ENCODE data around the gene EMID1. TPM values are rescaled to one million over a fixed set of nuclear protein-coding genes. Genes with fewer than 3 reads are reported as not detected.

Gene EMID1
- total RNA-seq, 1 experiment from 2014 or later, result 0.26 TPM

DNA sequence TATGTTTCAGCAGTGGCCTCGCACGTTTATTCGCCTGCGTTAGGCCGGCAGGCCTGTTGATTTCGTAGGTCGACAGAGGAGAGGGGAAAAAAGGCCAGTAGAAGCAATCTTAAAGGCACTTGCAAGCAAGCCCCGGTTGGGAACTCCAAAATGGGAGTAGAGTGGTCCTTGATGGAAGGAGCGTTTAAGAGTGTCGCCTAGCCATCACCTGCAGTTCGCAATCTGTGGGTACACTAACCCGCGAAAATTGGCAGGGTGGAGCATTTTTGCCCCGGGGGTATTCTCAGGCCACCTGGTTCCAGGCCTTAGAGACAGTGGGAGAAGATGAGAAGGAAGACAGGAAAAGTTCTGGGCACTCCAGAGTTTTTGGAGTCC, 63.5 kb downstream of the EMID1 start:
- Histone ChIP-seq H3K4me1 (ENCODE audit: low read length) (peaks cover 38% of the 10 kb centered on the region), H3K79me2 (ENCODE audit: low read length) (peaks cover 83% of the 10 kb centered on the region), H3K4me2 (ENCODE audit: low read depth, low read length, poor library complexity, severe bottlenecking) (peak overlapping the region; percentile 90), H4K20me1 (ENCODE audit: insufficient read depth, low read depth, low read length) (peaks cover 53% of the 10 kb centered on the region), H3K9me3 (ENCODE audit: low read length) (no peaks in the 10 kb centered on the region), H3K4me3 (ENCODE audit: low read length) (peak overlapping the region; percentile 93), H2AFZ (ENCODE audit: low read length) (no peak overlapping the region), H3K36me3 (ENCODE audit: insufficient read depth, low read length) (peaks cover 52% of the 10 kb centered on the region), H3K27me3 (ENCODE audit: low read length) (no peaks in the 10 kb centered on the region), H3K9ac (ENCODE audit: low read length) (peak overlapping the region; percentile 98), H3K27ac (ENCODE audit: low read length) (peak overlapping the region; percentile 91), H3K9me2 (replicated peaks; ENCODE audit: insufficient read depth, low read length) (no peaks in the 10 kb centered on the region)
- DNase-seq, result no peak

GRCh38 chr22:29269731-29270474, 64.2 kb downstream of the EMID1 start:
- Histone ChIP-seq H3K9me3 (ENCODE audit: low read length) (no peaks in the 10 kb centered on the region), H3K79me2 (ENCODE audit: low read length) (peaks cover 90% of the 10 kb centered on the region), H3K27ac (ENCODE audit: low read length) (peak overlapping the region; percentile 91), H3K4me1 (ENCODE audit: low read length) (peaks cover 38% of the 10 kb centered on the region), H3K36me3 (ENCODE audit: insufficient read depth, low read length) (peaks cover 56% of the 10 kb centered on the region), H3K27me3 (ENCODE audit: low read length) (no peaks in the 10 kb centered on the region), H4K20me1 (ENCODE audit: insufficient read depth, low read depth, low read length) (peaks cover 59% of the 10 kb centered on the region), H3K9me2 (replicated peaks; ENCODE audit: insufficient read depth, low read length) (no peaks in the 10 kb centered on the region), H3K4me2 (ENCODE audit: low read depth, low read length, poor library complexity, severe bottlenecking) (peak overlapping the region; percentile 90), H3K9ac (ENCODE audit: low read length) (peak overlapping the region; percentile 98), H2AFZ (ENCODE audit: low read length) (no peak overlapping the region), H3K4me3 (ENCODE audit: low read length) (peak overlapping the region; percentile 93)
- no peak for DNase-seq

- Histone ChIP-seq H3K9ac (ENCODE audit: low read length) (peak overlapping the region; percentile 98), H3K9me2 (replicated peaks; ENCODE audit: insufficient read depth, low read length) (no peaks in the 10 kb centered on the region), H4K20me1 (ENCODE audit: insufficient read depth, low read depth, low read length) (peaks cover 66% of the 10 kb centered on the region), H3K4me3 (ENCODE audit: low read length) (peak overlapping the region; percentile 93), H2AFZ (ENCODE audit: low read length) (no peak overlapping the region), H3K79me2 (ENCODE audit: low read length) (peaks cover 98% of the 10 kb centered on the region), H3K4me1 (ENCODE audit: low read length) (peaks cover 38% of the 10 kb centered on the region), H3K27ac (ENCODE audit: low read length) (peak overlapping the region; percentile 91), H3K4me2 (ENCODE audit: low read depth, low read length, poor library complexity, severe bottlenecking) (peak overlapping the region; percentile 90), H3K36me3 (ENCODE audit: insufficient read depth, low read length) (peaks cover 58% of the 10 kb centered on the region), H3K27me3 (ENCODE audit: low read length) (no peaks in the 10 kb centered on the region), H3K9me3 (ENCODE audit: low read length) (no peaks in the 10 kb centered on the region)
- peak; percentile 80 for DNase-seq
These were observed 65.0 kb downstream of the EMID1 start for GRCh38 chr22:29270475-29271271.

DNA sequence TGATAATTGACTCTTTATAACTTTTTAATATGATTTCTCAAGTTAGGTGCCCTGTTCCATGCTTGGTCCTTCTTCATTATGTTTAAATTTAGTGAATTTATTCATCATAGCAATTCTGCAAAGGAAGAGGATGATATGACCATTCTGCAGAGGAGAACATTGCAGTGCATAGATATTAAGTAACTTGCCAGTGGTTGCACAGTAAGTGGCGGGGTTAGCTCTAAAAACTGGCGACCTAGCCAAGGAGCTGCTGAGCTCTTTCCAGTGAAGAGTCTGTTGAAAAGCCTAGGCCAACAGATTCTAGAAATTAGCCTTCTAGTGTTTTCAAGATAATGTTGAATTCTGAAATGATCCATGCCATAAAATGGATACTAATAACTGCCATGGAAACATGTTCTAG, 66.9 kb downstream of the EMID1 start:
- no peaks in the 10 kb centered on the region for H3K9me3 ChIP-seq (ENCODE audit: low read length)
- H3K4me1 ChIP-seq (ENCODE audit: low read length), result peaks cover 27% of the 10 kb centered on the region
- no peak overlapping the region for H3K4me2 ChIP-seq (ENCODE audit: low read depth, low read length, poor library complexity, severe bottlenecking)
- no peak overlapping the region for H3K9ac ChIP-seq (ENCODE audit: low read length)
- DNase-seq, result no peak
- peaks cover 99% of the 10 kb centered on the region for H3K79me2 ChIP-seq (ENCODE audit: low read length)
- H3K27ac ChIP-seq (ENCODE audit: low read length), result no peak overlapping the region
- peaks cover 86% of the 10 kb centered on the region for H4K20me1 ChIP-seq (ENCODE audit: insufficient read depth, low read depth, low read length)
- H3K36me3 ChIP-seq (ENCODE audit: insufficient read depth, low read length), result peaks cover 77% of the 10 kb centered on the region
- no peak overlapping the region for H2AFZ ChIP-seq (ENCODE audit: low read length)
- H3K4me3 ChIP-seq (ENCODE audit: low read length), result no peak overlapping the region
- H3K9me2 ChIP-seq (replicated peaks; ENCODE audit: insufficient read depth, low read length), result no peaks in the 10 kb centered on the region
- H3K27me3 ChIP-seq (ENCODE audit: low read length), result no peaks in the 10 kb centered on the region

- Histone ChIP-seq H3K4me1 (ENCODE audit: low read length) (peaks cover 17% of the 10 kb centered on the region), H3K79me2 (ENCODE audit: low read length) (peaks cover 97% of the 10 kb centered on the region), H3K9ac (ENCODE audit: low read length) (no peak overlapping the region), H3K27ac (ENCODE audit: low read length) (no peak overlapping the region), H3K9me2 (replicated peaks; ENCODE audit: insufficient read depth, low read length) (no peaks in the 10 kb centered on the region), H3K9me3 (ENCODE audit: low read length) (no peaks in the 10 kb centered on the region), H3K36me3 (ENCODE audit: insufficient read depth, low read length) (peaks cover 96% of the 10 kb centered on the region), H3K4me2 (ENCODE audit: low read depth, low read length, poor library complexity, severe bottlenecking) (no peak overlapping the region), H3K4me3 (ENCODE audit: low read length) (no peak overlapping the region), H3K27me3 (ENCODE audit: low read length) (no peaks in the 10 kb centered on the region), H2AFZ (ENCODE audit: low read length) (no peak overlapping the region), H4K20me1 (ENCODE audit: insufficient read depth, low read depth, low read length) (peaks cover 94% of the 10 kb centered on the region)
- DNase-seq, result no peak
These were observed 69.5 kb downstream of the EMID1 start for GRCh38 chr22:29275167-29275566.

DNA sequence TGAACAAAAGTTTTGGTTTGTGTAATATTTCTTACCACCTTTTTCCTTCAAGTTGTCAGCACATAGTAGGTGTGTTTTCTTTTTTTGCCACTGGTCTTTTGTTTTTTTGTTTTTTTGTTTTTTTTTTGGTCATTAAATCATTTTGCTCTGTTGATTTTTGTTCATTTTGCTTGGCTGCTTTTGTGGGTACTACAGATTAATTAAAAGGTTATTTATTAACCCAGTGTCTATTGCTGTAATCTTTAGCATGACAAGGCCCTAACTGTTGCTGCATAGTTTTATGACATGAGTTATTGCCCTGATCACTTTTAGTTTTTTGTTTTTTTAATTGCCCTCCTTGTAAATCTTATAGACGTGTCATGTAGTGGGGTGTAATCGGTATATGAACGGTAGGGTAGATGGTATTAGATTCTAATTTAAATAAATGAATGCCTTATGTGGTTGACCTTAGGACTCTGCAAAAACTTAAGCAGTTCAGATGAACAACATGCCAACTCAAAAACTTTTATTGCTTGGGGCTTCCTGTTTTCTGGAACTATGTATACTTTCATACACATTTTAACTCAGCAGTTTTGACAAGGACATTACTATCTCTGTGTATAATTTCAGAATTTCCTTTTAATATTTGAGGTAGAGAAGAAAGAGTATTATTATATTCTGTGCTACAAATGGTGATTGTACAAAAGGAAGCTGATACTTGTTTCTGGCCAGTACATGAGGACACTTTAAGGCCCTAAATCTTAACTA, 70.3 kb downstream of the EMID1 start:
- H3K36me3 ChIP-seq (ENCODE audit: insufficient read depth, low read length), result peaks cover 90% of the 10 kb centered on the region
- no peaks in the 10 kb centered on the region for H3K27me3 ChIP-seq (ENCODE audit: low read length)
- no peak overlapping the region for H2AFZ ChIP-seq (ENCODE audit: low read length)
- H3K9me3 ChIP-seq (ENCODE audit: low read length), result no peaks in the 10 kb centered on the region
- H3K4me1 ChIP-seq (ENCODE audit: low read length), result peaks cover 9% of the 10 kb centered on the region
- H3K9me2 ChIP-seq (replicated peaks; ENCODE audit: insufficient read depth, low read length), result no peaks in the 10 kb centered on the region
- DNase-seq, result no peak
- peaks cover 88% of the 10 kb centered on the region for H4K20me1 ChIP-seq (ENCODE audit: insufficient read depth, low read depth, low read length)
- H3K9ac ChIP-seq (ENCODE audit: low read length), result no peak overlapping the region
- H3K4me3 ChIP-seq (ENCODE audit: low read length), result no peak overlapping the region
- peaks cover 92% of the 10 kb centered on the region for H3K79me2 ChIP-seq (ENCODE audit: low read length)
- no peak overlapping the region for H3K27ac ChIP-seq (ENCODE audit: low read length)
- H3K4me2 ChIP-seq (ENCODE audit: low read depth, low read length, poor library complexity, severe bottlenecking), result no peak overlapping the region

- Histone ChIP-seq H2AFZ (ENCODE audit: low read length) (no peak overlapping the region), H4K20me1 (ENCODE audit: insufficient read depth, low read depth, low read length) (peaks cover 75% of the 10 kb centered on the region), H3K4me2 (ENCODE audit: low read depth, low read length, poor library complexity, severe bottlenecking) (no peak overlapping the region), H3K36me3 (ENCODE audit: insufficient read depth, low read length) (peaks cover 82% of the 10 kb centered on the region), H3K27ac (ENCODE audit: low read length) (no peak overlapping the region), H3K4me1 (ENCODE audit: low read length) (no peaks in the 10 kb centered on the region), H3K9me3 (ENCODE audit: low read length) (no peaks in the 10 kb centered on the region), H3K4me3 (ENCODE audit: low read length) (no peak overlapping the region), H3K9me2 (replicated peaks; ENCODE audit: insufficient read depth, low read length) (no peaks in the 10 kb centered on the region), H3K9ac (ENCODE audit: low read length) (no peak overlapping the region), H3K79me2 (ENCODE audit: low read length) (peaks cover 84% of the 10 kb centered on the region), H3K27me3 (ENCODE audit: low read length) (no peaks in the 10 kb centered on the region)
- no peak for DNase-seq
These were observed 72.2 kb downstream of the EMID1 start for GRCh38 chr22:29277927-29278326.

- Histone ChIP-seq H3K4me1 (ENCODE audit: low read length) (no peaks in the 10 kb centered on the region), H2AFZ (ENCODE audit: low read length) (no peak overlapping the region), H3K36me3 (ENCODE audit: insufficient read depth, low read length) (peaks cover 73% of the 10 kb centered on the region), H3K9me2 (replicated peaks; ENCODE audit: insufficient read depth, low read length) (no peaks in the 10 kb centered on the region), H3K4me3 (ENCODE audit: low read length) (no peak overlapping the region), H3K9ac (ENCODE audit: low read length) (no peak overlapping the region), H3K27ac (ENCODE audit: low read length) (no peak overlapping the region), H3K9me3 (ENCODE audit: low read length) (no peaks in the 10 kb centered on the region), H4K20me1 (ENCODE audit: insufficient read depth, low read depth, low read length) (peaks cover 49% of the 10 kb centered on the region), H3K27me3 (ENCODE audit: low read length) (no peaks in the 10 kb centered on the region), H3K79me2 (ENCODE audit: low read length) (peaks cover 67% of the 10 kb centered on the region), H3K4me2 (ENCODE audit: low read depth, low read length, poor library complexity, severe bottlenecking) (no peak overlapping the region)
- no peak for DNase-seq
These were observed 78.5 kb downstream of the EMID1 start for GRCh38 chr22:29284196-29284595.
